Ovary (tissue), 9 donors: ENCODE measurements around the gene ROBO1. TPM values are rescaled to one million over a fixed set of nuclear protein-coding genes. Genes with fewer than 3 reads are reported as not detected.
A peak's percentile ranks its signal among the peaks of the same experiment; 100 is the strongest.

Source experiments
- DNase-seq, 5 donors: peaks; one replicate each; pipeline ENCODE4 v3.0.0-alpha.2; 2019 to 2020
- H3K27ac ChIP-seq, 2 donors: fragments of 200-600 bp; one replicate each; pipeline versions ENCODE4 v1.5.1 to v1.8.0; 2019 to 2022
- H3K27me3 ChIP-seq: fragments of 200-600 bp; one replicate; pipeline ENCODE4 v1.8.0; 2022
- H3K36me3 ChIP-seq: fragments of 200-600 bp; sonication (generic); one replicate; pipeline ENCODE4 v1.5.1; 2019
- H3K4me1 ChIP-seq: one replicate; pipeline ENCODE4 v1.8.1; 2013; ENCODE audit warnings: mild to moderate bottlenecking, moderate library complexity; ENCODE audit not compliant: insufficient read depth
- H3K4me3 ChIP-seq: fragments of 200-600 bp; sonication (generic); one replicate; pipeline ENCODE4 v1.5.1; 2017
- H3K9me3 ChIP-seq, 2 donors: fragments of 200-600 bp in 1 of 2; sonication (generic) in 1 of 2; one replicate each; pipeline versions ENCODE4 v1.5.1 to v1.8.1; 2013 to 2019; ENCODE audit warnings: mild to moderate bottlenecking in 1 of 2, moderate library complexity in 1 of 2
- EP300 ChIP-seq: sonication (generic); formaldehyde crosslinking; IDR thresholded peaks from one replicate; pipeline ENCODE4 v1.6.1; 2017; ENCODE audit warnings: antibody characterized with exemption
- POLR2A ChIP-seq: fragments of 450-650 bp; IDR thresholded peaks from one replicate; pipeline ENCODE4 v1.6.1; 2017; ENCODE audit warnings: antibody characterized with exemption, mild to moderate bottlenecking, moderate library complexity
- WGBS, 3 donors: extraction: QIAGEN DNeasy Blood & Tissue Kit in 1 of 3; methylation state at CpG; one replicate each; pipeline versions ENCODE4 v1.1.5 to v1.1.7; 2013 to 2017; 5-methylcytosine and 5-hydroxymethylcytosine counted together
- intact Hi-C, 4 donors: fragments of 100-400 bp; cut with DNase I; formaldehyde crosslinking; loops; one replicate each; pipeline versions ENCODE4 v1.11.0 to v1.15.1; 2022 to 2023
- polyA plus RNA-seq, 2 donors: library from polyadenylated mRNA; stranded (reverse); fragments of 200-250 nt in 1 of 2; fragments of 350-450 nt in 1 of 2; fragmentation: Illumina TruSeq in 1 of 2; extraction: RNeasy Lipid Tissue Mini Kit (QIAGEN cat#74804) in 1 of 2; gene quantifications; one replicate each; pipeline ENCODE4 v1.2.3, GENCODE V29; 2013 to 2014
- total RNA-seq, 7 donors: library from RNA; depleted of rRNA in 2 of 7; stranded (reverse); fragments of >200 nt in 2 of 7; fragmentation: NEBNext Ultra II Directional in 3 of 7; extraction: Animal tissue kit (Norgen Biotek cat#: 25700) in 3 of 7; gene quantifications; one replicate each; pipeline versions ENCODE4 v1.1.0 to v1.2.4, GENCODE V29; 2016 to 2023
- TF ChIP-seq, protein P1 (sequence below), 3 donors: fragments of 450-650 bp in 2 of 3; fragments of 200-600 bp in 1 of 3; IDR thresholded peaks; one replicate each; pipeline versions ENCODE4 v1.5.1 to v1.8.0; 2016 to 2022; ENCODE audit warnings: antibody characterized with exemption in 3 of 3, mild to moderate bottlenecking in 1 of 3
- donor health status: DM: no; HTN: no; CAD: no; lungs with moderate emphysema.
- donor health status: DM: no; HTN: no; CAD: no.
- donor health status: Bipolar disorder and iron deficiency.
- donor health status: DM: yes; HTN: yes; CAD: no.
- donor health status: DM: no; HTN: no; CAD: no.
- donor health status: DM: yes; HTN: yes; CAD: no.

The ROBO1 gene
- total and polyA plus RNA-seq, 9 donors = 17.2 to 49.5 (median 29.0) TPM

DNA sequence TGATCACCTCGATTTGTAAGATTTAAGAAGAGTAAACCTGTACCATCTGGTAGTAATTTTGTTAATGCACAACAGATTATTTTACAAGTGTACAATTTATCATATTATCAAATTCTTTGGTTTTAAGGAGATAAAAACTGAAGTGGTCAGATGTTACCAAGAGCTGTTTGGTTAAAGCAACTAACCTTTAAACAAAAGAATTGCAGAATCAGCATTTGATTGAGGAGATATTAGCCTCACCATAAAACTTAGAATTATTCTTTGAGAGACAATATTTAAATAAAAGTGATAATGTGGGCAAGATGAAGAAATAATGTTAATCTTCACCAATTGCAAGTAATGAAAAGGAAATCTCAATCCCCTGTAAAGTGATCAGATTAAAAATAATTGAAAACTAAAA, 1034.9 kb downstream of the ROBO1 start:
- Histone ChIP-seq H3K27me3 (no peaks in the 10 kb centered on the region), H3K4me3 (no peak overlapping the region), H3K9me3 (no peaks in the 10 kb centered on the region), H3K36me3 (no peaks in the 10 kb centered on the region), H3K27ac (no peak overlapping the region), H3K4me1 (peaks cover 1% of the 10 kb centered on the region)
- DNase-seq = no peak
- no peak for TF ChIP-seq POLR2A
- TF ChIP-seq EP300 = no peak
- TF ChIP-seq, protein P1, sequence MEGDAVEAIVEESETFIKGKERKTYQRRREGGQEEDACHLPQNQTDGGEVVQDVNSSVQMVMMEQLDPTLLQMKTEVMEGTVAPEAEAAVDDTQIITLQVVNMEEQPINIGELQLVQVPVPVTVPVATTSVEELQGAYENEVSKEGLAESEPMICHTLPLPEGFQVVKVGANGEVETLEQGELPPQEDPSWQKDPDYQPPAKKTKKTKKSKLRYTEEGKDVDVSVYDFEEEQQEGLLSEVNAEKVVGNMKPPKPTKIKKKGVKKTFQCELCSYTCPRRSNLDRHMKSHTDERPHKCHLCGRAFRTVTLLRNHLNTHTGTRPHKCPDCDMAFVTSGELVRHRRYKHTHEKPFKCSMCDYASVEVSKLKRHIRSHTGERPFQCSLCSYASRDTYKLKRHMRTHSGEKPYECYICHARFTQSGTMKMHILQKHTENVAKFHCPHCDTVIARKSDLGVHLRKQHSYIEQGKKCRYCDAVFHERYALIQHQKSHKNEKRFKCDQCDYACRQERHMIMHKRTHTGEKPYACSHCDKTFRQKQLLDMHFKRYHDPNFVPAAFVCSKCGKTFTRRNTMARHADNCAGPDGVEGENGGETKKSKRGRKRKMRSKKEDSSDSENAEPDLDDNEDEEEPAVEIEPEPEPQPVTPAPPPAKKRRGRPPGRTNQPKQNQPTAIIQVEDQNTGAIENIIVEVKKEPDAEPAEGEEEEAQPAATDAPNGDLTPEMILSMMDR (IDR thresholded peaks at IDR 0.05) = no peak
- WGBS, 3 donors = 88 to 98% (median 95%) methylated on average over 1 of the region's 1 CpG
- intact Hi-C loops = no loop called here

DNA sequence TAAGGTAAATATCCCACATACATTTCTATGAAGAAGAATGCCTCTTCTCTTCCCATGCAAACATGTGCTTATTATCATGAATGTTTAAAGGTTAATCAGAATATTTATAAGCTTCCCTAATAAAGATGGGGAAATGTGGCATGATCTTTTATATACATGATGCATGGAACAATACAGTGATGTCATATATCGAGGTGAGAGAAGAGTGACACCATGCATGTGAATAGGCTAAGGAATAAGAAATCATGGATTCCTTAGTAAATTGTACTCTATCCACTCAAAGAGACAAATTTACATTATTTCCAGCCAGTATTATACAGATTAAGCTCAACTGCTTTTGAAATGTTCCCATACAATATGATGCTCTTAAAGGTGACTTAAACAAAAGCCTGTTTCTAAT, 1035.3 kb downstream of the ROBO1 start:
- TF ChIP-seq, protein P1 (IDR thresholded peaks at IDR 0.05) = no peak
- TF ChIP-seq EP300 (no peak), POLR2A (no peak)
- no peak for DNase-seq
- H3K4me3 ChIP-seq = no peak overlapping the region
- H3K9me3 ChIP-seq = no peaks in the 10 kb centered on the region
- H3K27me3 ChIP-seq = no peaks in the 10 kb centered on the region
- intact Hi-C loops = no loop called here
- no peaks in the 10 kb centered on the region for H3K36me3 ChIP-seq
- peaks cover 1% of the 10 kb centered on the region for H3K4me1 ChIP-seq
- no peak overlapping the region for H3K27ac ChIP-seq
- 98% methylated on average over 1 of the region's 1 CpG for WGBS, 3 donors

DNA sequence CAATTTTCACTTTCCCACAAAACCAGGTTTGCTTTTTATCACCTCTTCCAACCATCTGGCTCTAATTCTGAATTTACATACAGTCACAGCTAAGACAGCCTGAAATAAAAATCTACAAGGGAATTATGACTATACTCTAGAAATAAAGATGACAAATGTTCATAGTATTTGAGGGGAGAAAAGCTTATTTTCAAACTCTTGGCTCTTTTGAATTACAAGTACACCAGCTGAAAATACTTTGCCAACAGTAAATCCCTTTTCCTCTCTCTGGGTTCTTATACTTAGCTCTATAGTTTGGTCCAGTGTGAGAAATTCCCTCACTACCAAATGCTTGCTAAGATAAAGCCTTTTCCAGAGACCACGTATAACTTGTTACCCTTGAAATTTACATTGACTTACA, 1037.9 kb downstream of the ROBO1 start:
- Histone ChIP-seq H3K9me3 (no peaks in the 10 kb centered on the region), H3K4me1 (peaks cover 1% of the 10 kb centered on the region), H3K27ac (no peak overlapping the region), H3K4me3 (no peak overlapping the region), H3K36me3 (no peaks in the 10 kb centered on the region), H3K27me3 (no peaks in the 10 kb centered on the region)
- intact Hi-C loops = no loop called here
- DNase-seq = no peak
- WGBS, 3 donors = 65 to 88% (median 81%) methylated on average over 1 of the region's 1 CpG
- TF ChIP-seq POLR2A = no peak
- no peak for TF ChIP-seq EP300
- TF ChIP-seq, protein P1 (IDR thresholded peaks at IDR 0.05) = no peak

DNA sequence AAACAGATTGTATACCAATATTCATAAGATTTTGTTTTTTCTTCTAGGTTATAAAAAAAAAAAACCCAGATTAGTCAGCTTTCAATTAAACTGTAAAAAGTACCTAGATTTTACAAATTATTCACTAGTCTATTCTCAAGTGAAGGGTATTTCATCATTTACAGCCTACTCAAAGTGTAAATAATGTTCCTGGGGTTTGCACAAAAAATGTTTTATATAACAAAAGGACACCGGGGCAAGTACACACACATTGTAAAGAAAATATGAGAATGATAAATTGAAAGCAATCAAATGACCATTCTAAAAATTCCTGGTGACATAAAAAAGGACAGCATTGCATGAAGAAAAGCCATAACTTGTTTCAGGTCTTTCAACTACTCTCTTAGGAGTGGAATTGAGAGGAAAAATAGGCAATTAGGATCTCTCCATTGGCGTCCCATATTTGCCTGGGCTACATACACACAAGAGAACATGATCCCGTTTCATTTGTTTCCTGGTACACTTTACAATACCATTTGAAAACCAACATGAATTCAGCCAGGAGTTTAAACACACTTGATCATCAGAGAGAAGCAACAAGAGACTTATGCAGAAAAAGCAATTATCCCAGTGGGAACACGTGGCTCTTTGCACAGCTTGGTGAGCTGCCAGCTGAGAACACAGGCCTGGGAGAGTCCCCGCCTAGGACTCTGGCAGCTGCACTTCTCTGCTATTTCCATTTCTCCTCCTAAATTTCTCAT, 1039.2 kb downstream of the ROBO1 start:
- no peak for TF ChIP-seq POLR2A
- TF ChIP-seq, protein P1 (IDR thresholded peaks at IDR 0.05) = no peak
- no peak for TF ChIP-seq EP300
- Histone ChIP-seq H3K27ac (no peak overlapping the region), H3K9me3 (no peaks in the 10 kb centered on the region), H3K27me3 (no peaks in the 10 kb centered on the region), H3K4me3 (no peak overlapping the region), H3K4me1 (peaks cover 1% of the 10 kb centered on the region), H3K36me3 (no peaks in the 10 kb centered on the region)
- 34 to 46% (median 41%) methylated on average over 5 of the region's 5 CpGs for WGBS, 3 donors
- intact Hi-C loops = no loop called here
- peak; percentile 58 to 80 (median 71) for DNase-seq
